Activated CD8-positive, alpha-beta memory T cell treated with anti-CD3 and anti-CD28 coated beads for 48 hours (primary cell): ENCODE results near the gene FGF23.
"Not testable (repeated sequence)": the region's sequence is repeated elsewhere in the genome, so short reads cannot be mapped to it uniquely, and the experiment has no call there.

Experiments used
- DNase-seq, 3 experiments: peaks; one replicate each; pipeline ENCODE4 v3.0.0-alpha.2; 2020; ENCODE audit warnings: low read depth in 2 of 3, low spot score in 2 of 3

FGF23 gene

DNA sequence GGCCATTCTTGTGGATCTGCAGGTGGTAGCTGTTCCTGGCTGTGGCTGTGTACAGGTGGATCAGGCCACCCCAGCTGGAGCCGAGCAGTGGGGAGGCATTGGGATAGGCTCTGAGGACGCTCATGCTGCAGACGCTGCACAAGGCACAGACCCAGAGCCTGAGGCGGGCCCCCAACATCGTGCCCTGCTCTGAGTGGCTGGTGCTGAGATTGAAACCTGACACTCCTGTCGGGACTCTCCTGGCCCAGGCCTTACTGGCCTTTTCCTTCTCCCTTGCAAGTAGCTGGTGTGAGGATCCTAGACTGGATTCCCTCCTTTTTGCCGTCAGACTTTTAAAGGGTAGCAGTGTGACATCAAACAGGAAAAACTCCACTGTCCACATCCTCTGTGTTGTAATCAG lies at the start of gene FGF23:
Gene FGF23 (minus strand): TSS at position 308 of the 400 bp plus-strand sequence. CDS start 130 bp downstream, at position 178.
- DNase-seq = no peak

GRCh38 chr12:4424422-4424821 lies 44.9 kb upstream of the FGF23 start:
- no peak for DNase-seq

DNA sequence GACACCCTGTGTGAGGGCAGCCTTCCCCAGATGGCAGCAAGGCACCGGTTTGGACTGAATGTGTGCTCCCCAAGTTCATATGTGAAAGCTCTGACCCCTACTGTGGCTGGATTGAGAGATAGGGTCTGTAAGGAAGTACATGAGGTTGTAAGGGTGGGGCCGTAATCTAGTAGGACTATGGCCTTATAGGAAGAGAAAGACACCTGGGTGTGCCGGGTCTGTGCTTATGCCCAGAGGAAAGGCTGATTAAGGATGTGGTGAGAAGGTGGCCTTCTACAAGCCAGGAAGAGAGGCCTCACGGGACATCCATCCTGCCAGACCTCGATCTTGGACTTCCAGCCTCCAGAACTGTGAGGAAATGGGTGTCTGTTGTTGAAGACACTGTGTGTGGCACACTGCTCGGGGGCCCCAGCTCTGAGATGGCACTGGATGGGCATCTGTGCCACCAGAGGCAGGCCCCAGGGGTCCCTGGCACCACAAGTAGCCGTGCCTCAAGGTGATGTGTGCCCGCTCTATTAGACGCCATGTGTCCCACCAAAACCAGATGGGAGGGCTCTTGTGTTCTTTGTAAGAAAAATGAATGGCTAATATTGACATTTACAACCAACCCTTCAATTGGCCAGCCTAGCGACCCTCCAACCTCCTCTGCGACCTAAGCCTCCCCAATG lies 44.1 kb upstream of the FGF23 start:
- DNase-seq = no peak

- DNase-seq = no peak
These were observed 43.5 kb upstream of the FGF23 start for GRCh38 chr12:4422985-4423384.

DNA sequence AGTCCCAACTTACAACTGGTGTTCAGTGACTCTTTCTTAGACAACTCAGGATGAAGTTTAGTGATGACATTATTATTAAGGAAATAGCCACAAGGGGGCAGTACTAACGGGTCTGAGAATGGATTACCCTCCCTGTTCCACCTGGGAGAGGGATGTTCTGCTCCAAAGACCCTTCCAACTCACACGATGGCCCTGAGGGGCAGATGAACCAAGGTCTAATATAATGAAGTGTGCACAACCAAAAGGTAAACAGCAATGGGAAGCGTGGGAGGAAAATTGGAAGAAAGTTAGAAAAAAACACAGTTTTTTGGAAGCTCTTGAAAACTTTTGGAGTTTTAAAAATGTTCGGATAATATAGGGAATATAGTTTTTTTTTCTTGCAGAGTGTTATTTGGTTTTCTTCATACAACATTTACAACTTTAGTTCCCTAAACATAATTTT lies 42.1 kb upstream of the FGF23 start:
- DNase-seq = no peak

DNA sequence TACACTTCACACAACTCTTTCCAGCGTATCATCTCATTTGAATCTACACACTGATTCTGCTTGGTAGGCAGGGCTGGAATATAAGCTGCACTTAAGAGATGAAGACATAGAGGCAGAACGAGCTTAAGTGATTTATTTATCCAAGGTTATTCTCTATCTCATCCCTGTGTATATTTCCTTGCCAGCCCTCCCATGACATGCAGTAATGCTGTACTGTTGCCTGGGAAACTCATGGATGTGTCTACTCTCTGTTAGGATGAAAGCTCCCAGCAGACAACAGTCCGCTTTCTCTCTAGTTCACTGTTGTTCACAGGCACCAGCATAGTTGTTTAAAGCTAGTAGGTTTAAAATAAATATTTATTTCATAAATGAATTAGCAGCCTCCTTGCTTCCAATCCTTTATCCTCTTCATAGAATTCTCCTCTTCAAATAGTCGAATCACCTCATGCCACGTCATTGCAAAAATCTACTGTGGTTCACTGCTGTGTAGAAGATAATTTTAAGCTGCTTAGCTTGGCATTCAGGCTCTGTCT lies 40.7 kb upstream of the FGF23 start:
- no peak for DNase-seq

DNA sequence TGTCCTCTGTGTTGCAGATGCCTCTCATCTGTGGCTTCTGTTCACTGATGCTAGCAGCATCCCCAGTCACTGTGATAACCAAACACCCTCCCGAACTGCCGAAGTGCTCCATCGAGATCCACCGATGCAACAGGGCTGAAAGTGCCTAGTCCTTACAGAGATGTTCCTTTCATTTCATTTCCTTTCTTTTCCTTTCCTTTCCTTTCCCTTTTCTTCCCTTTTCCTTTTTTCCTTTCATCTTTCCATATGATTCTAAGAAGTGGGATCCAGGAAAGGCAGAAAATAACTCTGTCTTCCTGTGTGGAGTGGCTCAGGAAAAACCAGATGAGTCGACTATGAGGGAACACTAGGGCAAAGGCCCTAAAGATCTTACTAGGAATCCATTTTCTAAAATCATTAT lies 39.4 kb upstream of the FGF23 start:
- DNase-seq = no peak

GRCh38 chr12:4417936-4418335 lies 38.4 kb upstream of the FGF23 start:
- no peak for DNase-seq

- DNase-seq = no peak
These were observed 37.9 kb upstream of the FGF23 start for GRCh38 chr12:4417455-4417854.

DNA sequence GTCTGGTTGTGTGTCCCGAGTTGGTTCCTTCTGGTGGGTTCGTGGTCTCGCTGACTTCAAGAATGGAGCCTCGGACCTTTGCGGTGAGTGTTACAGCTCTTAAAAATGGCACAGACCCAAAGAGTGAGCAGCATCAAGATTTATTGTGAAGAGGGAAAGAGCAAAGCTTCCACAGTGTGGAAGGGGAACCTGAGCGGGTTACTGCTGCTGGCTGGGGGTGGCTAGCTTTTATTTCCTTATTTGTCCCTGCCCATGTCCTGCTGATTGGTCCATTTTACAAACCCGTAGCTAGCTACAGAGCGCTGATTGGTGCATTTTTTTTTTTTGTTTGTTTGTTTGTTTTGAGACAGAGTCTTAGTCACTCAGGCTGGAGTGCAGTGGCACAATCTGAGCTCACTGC lies 36.8 kb upstream of the FGF23 start:
- no peak for DNase-seq

DNA sequence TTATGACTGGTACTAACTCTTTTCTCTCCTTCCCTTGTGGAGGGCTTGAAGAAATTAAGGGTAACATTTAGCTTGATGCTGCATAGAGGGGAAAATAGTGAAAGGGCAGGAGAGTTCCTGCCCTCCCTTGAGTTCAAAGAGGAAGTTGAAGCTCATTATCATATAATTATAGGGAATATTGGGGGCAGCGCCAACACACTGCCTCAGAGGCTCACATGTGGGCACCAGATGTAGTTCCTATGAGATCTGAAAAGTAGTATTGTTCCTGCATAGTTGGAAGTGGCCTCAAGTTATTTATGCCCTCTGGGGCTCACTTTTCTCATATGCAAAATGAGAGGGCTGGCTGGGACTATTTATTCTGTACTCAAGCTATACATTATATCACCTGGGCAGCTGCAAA lies 33.0 kb upstream of the FGF23 start:
- no peak for DNase-seq

GRCh38 chr12:4412056-4412455 lies 32.5 kb upstream of the FGF23 start:
- DNase-seq = no peak

- DNase-seq = no peak
These were observed 27.6 kb upstream of the FGF23 start for GRCh38 chr12:4407136-4407535.

DNA sequence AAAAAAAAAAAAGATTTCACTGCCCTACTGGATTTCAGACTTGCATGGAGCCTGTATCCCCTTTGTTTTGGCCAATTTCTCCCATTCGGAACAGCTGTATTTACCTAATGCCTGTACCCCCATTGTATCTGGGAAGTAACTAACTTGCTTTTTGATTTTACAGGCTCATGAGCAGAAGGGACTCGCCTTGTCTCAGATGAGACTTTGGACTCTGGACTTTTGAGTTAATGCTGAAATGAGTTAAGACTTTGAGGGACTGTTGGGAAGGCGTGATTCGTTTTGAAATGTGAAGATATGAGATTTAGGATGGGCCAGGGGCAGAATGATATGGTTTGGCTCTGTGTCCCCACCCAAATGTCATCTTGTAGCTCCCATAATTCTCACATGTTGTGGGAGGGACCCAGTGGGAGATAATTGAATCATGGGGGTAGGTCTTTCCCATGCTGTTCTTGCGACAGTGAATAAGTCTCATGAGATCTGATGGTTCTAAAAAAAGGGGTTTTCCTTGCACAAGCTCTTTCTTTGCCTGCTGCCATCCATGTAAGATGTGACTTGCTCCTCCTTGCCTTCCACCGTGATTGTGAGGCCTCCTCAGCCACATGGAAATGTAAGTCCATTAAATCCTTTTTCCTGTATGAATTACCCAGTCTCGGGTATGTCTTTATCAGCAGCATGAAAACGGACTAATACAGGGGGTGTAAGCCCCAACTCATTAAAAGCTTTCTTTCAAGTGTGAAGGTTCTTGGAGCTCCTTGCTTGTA lies 25.5 kb upstream of the FGF23 start:
- not testable (repeated sequence) for DNase-seq

GRCh38 chr12:4402996-4403395 lies 23.5 kb upstream of the FGF23 start:
- no peak for DNase-seq

DNA sequence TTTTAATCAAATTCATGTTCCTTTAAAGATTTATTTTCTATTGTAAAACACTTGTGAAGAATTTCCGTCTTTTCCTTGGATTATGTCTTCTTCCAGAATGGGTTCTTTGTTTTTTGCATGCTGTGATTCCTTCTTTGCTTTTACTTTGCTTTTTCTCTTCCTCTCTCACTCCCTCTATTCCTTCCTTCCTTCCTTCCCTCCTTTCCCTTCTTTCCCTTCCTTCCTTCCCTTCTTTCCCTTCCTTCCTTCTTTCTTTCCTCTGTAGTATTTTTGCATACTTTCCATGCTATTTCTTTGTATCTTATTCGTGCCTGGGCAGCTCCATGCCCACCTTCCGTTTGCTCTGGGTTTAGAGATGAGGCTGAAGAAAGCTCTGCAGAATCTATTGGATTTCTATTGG lies 21.6 kb upstream of the FGF23 start:
- no peak for DNase-seq

- no peak for DNase-seq
These were observed 16.3 kb upstream of the FGF23 start for GRCh38 chr12:4395818-4396217.

DNA sequence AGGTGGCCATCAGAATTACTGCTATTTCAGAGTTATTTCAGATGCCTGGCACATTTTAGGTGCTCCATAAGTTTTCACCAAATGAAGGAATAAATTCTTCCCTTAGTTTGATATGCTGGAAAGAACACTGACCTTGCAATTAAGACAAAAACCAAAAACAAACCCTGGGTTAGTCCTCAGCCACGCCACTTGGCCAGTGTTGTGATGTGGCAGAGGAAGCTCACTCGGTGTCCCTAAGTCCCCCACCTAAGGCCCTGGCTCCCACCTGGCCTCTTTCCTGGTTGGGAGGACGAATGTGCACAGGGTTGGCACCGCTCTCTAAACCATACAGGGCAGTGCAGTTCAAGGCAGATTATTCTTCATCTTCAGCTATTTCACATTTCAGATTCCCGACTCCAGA lies 13.7 kb upstream of the FGF23 start:
- no peak for DNase-seq

DNA sequence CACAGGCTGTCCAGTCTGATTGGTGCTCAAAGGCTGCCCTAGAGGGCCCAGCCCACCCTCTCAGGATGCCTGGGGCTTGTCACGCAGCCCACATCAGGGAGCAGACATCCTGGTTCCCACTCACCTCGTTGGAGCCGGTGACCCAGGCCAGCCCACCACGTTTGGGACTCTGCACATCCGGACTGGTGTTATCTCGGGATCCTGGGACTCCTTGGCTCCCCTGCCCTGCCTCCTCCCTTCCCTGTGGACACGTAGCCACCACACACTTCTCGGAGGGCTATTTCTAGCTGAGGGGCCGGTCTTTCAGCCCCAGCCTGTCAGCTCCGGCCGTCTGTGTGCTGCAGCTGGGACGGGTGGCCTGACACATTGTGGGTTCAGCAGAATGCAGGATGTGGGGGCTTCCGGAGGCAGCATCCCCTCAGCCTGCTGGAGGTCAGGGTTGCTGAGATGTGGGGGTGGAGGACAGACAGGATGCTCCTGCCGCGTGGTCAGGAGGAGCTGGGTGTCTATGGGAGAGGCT lies 12.8 kb upstream of the FGF23 start:
- no peak for DNase-seq

DNA sequence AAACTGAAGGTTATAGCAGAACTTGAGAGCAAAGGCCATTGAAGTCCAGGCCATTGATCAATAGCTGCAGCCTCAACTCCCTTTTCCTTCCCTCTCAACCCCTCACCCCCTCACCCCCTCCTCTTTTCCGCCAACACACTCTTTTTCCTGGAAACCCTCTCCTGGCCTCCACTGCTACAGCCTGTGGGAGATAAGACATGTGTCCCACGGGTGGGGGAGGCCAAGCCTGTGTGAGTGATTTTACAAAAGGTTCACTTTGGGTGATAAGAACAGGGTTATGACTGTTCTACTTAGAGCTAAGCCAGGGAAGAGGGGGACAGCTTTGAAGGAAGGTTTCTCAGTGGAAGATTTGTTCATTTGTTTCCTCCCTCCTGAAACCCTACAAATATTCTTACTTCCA lies 9.2 kb upstream of the FGF23 start:
- DNase-seq = no peak

DNA sequence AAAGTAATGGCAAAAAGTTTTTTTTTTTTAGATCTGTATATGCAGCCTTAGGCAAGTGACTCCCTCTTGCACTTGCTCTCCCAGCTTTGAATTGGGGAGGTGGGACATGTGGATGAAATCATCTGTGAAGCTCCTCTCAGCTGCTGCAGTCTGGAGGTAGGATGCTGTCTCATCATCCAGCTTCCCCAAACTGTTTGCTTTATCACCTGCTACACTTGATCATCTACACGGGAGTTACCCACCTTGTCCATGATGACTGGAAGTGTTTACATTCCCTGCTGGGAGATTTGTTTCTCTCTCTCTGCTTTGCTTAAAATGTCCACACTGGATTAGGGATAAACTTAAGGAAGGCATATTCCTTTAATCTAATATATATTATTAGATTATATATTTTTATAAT lies 8.5 kb upstream of the FGF23 start:
- no peak for DNase-seq

DNA sequence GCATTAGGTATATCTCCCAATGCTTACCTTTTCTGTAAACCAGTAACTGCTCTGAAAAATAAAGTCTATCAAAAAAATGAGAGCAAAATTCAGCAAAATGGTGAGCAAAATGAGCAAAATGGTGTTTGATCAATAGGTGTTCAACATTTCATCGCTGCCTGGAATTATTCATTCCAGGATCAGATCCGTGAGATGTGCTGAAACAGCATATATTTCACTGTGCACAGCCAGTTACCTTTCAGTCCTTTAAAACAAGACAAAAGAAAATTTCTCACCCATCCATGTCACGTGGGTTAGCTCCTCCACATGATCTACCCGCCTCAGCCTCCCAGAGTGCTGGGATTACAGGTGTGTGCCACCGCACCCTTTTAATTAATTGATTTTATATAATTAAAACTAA lies 8.1 kb upstream of the FGF23 start:
- no peak for DNase-seq
